ENCODE measurements around the gene IFT25.
"Not testable (repeated sequence)": the region's sequence is repeated elsewhere in the genome, so short reads cannot be mapped to it uniquely, and the experiment has no call there.

IFT25 gene

DNA sequence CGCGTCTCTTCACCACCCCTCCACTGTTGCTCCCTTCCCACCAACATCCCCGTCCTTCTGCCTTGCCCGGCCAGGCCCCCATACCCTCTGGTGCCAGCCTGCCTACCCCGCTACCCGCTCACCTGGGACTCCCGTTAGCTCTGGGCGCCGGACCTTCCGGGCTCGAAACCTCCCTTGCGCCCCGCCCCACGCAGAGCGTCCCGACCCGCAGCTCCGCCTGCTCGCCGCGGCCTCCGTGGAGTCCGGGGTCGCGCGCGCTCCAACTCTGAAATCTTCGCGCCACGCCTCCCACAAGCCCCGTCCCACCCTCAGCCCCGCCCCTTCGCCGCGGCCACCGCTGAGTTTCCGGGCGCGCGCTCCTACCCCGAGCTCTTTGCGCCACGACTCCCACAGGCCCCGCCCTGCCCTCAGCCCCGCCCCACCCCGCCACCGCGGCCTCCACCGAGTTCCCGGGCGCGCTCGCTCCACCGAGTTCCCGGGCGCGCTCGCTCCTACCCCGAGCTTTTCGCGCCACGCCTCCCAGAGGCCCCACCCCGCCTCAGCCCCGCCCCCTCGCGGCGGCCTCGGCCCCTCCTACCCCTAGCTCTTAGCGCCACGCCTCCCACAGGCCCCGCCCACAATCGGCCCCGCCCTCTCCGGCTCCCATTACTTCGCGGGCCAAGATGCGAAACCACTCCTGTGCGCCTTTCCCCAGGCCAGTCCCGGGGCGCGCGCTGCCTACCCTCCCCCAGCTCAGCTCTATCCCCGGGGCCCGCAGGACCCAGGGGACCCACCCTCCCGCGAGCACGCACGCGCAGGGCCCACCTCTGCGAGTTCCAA, at the start of gene IFT25:
IFT25 (minus strand) TSS at position 267 of the 819 bp plus-strand sequence. CDS start 5,617 bp downstream, outside the sequence.
- peak; percentile 98 to 99 (median 98) for DNase-seq

DNA sequence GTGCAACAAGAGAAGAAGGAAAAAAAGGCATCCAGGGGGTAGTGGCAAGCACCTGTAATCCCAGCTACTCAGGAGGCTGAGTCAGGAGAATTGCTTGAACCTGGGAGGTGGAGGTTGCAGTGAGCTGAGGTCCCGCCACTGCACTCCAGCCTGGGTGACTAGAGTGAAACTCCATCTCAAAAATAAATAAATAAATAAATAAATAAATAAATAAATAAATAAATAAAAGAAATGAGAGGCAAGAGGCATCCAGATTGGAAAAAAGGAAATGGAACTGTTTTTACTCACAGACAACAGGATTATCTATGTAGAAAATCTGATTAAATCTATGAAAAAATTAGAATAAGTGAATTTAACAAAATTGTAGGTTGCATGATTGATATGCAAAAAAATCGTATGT, 49.0 kb upstream of the IFT25 start:
- not testable (repeated sequence) for DNase-seq

DNA sequence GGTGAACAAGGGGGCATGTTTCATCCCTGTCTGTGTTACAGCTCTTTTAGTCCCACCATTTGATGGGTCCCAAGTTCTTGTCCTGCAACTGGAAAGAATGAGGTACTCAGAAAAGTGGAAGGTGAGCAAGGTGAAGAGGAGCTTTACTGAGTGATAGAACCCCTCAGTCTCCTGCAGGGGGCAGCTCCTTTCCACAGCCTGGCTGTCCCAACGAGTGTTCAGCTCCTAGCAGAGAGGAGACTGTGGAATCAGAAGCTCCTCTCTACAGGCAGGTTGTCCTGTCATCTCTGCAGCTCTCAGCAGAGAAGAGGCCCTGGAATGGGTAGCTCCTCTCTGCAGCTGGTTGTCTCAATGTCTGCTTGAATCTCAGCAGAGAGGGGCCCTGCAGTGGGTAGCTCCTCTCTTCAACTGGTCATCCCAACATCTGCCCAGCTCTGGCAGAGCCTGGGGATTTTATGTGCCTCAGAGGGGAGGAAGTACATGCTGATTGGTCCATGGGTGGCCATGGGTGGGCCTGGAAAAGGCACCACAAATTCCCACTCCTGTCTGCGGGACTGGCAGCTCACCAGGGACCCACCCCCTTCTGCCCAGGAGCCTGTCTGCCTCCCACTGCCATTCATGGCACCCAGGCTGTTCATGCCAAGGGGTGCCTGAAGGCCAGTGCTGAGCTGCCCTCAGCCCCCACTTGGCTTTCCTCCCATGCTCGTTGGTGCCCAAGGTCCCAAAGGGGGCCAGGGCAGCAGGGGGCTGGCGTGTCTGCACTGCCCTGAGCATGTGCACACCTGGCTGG, 46.8 kb upstream of the IFT25 start:
- no peak for DNase-seq

DNA sequence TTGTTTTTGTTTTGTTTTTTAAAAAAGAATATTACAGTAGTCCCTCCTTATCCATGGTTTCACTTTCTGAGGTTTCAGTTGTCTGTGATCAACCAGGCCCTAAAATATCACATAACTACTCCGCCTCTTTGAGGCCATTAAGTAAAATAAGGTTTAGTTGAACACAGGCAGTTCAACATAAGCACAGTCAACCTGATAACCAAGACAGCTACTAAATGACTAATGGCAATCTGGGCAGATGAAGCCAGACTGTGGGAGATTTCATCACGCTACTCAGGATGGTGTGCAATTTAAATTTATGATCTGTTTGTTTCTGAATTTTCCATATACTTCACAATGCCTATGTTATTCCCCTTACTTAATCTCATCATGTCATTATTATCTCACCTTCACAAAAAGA, 42.4 kb upstream of the IFT25 start:
- DNase-seq, result no peak

DNA sequence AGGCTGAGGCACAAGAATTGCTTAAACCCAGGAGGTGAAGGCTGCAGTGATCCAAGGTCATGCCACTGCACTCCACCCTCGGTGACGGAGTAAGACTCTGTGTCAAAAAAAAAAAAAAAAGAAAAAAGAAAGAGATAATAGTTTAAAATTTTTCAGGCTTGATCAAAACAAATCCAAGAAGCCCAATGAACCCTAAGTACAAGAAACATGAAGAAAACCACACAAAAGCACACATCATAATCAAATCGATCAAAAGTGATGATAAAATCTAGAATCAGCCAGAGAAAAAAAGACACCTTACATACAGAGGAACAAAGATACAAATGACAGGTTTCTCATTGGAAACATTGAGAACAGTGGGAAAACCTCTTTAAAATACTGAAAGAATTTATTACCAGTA, 41.0 kb upstream of the IFT25 start:
- no peak for DNase-seq

DNA sequence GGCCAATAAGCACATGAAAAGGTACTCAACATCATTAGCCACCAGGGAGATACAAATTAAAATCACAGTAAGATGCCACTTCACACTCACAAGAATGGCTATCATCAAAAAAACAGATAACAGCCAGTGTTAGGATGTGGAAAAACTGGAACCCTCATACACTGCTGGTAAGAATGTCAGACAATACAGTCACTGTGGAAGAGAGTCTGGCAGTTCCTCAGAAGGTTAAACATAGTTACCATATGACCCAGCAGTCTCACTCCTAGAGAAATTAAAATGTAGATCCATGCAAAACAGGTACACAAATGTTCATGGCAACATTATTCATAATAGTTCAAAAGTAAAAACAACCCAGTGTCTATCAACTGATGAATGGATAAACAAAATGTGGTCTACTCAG, 39.2 kb upstream of the IFT25 start:
- no peak for DNase-seq

DNA sequence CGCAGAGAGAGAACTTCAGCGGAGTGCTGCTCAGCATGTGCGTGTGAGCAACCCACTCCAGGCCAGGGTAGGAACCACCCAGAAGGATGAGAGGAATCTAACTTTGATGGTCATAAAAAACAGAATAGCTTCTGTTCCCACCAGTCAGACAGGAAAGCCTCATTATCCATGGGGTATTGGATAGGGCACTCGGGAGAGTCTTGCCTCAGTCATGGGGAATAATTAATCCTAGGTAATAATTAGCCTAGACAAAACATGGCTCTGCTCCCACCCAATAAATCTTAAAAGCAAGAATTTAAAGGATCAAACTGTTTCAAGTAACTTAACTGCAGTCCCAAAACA, 37.2 kb upstream of the IFT25 start:
- no peak for DNase-seq

DNA sequence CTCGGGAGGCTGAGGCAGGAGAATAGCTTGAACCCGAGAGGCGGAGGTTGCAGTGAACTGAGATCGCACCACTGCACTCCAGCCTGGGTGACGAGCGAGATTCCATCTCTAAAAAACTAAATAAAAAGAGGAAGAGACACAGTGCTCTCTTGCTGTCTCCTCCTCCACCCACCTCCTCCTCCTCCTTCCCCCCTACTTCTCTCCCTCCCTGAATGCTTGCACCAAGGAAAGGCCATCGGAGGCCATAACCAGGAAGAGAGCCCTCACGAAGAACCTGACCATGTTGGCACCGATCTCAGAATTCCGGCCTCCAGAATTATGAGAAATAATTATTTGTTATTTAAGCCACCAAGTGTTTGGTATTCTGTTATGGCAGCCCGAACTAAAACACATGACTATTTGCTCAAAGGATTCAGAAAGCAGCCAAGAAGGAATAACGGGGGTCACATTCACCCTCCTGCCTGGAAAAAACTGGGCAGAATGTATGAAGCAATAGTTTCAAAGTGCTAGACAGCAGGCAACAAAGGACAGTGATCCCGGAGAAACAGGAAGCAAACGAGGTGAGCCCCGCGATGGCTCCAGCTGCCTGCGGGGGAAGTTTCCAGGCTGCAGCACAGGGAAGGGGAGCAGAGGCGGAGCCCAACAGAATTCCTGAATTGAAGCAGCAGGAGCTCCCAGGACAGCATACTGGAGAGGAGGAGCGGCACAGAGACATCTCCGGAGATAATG, 36.7 kb upstream of the IFT25 start:
- no peak for DNase-seq

DNA sequence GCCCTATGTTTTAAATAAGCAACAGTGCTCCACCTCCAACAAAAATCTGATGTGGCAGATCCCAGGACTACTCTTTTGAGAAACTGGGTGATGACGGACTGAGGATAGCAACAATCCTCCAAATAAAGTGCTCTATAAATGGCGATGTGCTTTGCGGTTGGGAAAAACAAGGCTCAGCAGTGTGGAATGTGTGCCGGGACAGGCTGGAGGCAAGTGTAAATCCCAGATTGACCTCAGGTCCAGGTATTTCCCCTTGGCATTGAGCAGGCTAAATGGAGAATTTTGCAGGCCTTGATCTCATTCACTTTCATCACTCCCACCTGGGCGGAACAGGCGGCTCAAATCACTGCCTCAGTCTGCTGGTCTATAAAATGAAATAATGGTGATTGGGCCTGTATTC, 35.7 kb upstream of the IFT25 start:
- no peak for DNase-seq

DNA sequence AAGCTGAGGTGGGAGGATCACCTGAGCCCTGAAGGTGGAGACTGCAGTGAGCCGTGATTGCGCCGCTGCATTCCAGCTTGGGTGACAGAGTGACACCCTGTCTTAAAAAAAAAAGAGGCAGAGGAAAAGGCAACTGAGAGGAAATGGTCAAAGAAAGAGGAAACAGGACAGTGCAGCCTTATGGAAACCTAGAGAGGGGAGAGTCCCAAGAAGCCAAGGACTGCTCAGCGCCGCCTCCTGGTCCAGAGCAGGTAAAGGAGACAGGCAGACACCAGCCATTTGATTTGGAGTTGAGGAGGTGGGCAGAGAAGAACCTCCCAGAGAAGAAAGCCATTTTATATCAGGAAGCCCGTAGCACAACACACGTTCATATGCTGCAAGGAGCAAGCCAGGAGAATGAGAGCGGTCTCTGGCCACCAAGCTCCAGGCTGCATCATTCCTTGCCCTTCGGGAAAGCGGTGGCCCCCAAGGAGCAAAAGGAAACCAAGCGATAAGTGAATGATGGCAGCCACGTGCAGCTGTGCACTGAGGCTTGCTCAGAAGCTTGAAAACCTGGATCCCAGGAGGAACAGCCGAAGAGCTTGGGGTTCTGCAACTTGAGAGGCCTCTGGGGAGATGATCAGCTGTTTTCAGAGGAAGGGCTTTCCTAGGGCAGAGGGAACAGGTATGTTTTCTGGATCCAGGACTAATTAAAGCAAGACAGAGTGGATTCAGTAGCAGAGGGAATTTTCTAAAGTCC, 34.4 kb upstream of the IFT25 start:
- DNase-seq, result no peak

DNA sequence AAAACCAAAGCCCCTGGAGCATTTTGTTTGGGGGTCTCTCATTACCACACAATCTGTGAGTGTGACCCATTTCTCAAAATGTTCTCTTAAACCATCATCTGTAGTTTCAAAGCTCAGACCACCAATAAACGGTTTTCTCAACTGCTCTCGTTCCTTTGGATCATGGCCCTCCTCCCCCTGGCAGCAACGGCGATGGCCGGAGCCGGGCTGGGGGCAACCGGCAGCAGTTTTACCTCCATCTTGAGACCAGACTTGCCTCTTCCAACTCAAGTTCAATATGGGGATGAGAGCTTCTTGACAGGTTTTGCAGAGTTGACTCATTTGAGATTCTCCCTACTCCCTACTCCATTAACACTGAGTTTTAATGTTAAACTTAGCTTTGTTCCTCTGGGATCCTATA, 30.4 kb upstream of the IFT25 start:
- DNase-seq, result no peak

DNA sequence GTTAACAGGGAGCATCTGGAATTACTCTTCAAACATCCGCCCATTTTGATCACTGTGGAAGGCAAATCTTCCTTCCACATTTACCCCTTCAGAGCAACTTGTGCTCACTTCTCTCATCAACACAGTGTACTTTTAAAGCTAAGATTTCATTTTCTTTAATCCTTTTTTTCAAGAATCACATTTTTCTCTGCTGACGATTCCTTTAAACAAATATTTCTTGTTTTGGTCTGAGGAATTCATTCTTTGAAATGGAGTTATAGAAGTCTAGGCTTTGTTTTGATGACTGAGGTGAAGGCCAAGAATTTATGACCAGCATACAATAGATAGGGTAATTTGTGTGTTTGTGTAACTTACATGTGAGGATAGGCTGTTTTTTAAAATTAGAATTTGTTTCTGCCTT, 26.2 kb upstream of the IFT25 start:
- no peak for DNase-seq

DNA sequence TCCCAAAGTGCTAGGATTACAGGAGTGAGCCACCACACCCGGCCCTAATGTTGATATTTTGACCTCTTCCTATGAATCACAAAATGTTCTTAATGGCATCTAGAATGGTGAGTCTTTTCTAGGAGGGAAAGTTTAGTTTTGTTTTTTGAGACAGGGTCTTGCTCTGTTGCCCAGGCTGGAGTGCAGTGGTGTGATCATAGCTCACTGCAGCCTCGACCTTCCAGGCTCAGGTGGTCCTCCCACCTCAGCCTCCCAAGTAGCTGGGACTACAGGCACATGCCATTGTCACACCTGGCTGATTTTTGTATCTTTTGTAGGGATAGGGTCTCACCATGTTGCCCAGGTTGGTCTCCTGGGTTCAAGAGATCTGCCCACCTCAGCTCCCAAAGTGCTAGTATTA, 23.8 kb upstream of the IFT25 start:
- not testable (repeated sequence) for DNase-seq

DNA sequence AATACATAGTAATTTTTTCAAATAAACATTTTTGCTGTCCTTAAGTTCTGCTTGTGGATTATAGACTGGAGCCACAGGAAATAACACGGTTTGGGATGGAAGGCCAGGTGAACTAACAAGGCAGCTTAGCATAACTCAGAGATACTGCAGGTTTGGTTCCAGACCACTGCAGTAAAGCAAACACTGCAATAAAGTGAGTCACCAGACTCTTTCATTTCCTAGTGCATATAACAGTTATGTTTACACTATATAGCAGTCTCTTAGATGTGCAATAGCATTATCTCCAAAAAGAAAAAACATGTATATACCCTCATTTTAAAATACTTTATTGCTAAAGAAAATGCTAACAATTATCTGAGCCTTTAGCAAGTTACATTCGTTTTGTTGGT, 22.6 kb upstream of the IFT25 start:
- no peak for DNase-seq

DNA sequence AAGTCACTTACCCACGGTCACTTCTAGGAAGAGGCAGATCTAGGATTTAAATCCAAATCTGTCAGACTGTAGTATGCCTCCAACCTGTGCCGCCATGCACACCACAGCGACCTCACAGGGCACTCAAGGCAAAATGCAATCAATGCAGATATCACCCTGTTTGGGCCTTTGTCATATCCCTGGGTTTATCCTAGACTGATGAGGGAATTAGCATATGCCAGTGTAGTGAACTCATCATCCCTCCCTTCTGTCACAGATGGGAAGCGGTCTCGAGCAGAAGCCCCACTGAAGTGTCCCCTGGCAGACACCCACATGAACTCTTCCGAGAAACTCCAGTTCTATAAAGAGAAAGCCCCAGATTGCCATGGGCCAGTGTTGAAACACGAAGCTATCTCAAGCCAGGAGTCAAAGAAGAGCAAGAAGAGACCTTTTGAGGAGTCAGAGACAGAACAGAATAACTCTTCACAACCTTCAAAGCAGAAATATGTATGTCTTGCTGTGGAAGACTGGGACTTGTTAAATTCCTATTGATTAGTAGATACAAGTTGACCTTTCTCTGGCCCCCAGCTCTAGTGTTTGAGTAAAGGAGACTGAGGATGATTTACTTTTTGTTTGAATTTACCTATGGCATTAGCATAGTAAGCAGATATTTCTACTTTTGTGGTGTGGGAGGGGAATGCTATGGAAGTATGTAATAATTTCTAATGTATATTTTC, 22.1 kb upstream of the IFT25 start:
- no peak for DNase-seq

DNA sequence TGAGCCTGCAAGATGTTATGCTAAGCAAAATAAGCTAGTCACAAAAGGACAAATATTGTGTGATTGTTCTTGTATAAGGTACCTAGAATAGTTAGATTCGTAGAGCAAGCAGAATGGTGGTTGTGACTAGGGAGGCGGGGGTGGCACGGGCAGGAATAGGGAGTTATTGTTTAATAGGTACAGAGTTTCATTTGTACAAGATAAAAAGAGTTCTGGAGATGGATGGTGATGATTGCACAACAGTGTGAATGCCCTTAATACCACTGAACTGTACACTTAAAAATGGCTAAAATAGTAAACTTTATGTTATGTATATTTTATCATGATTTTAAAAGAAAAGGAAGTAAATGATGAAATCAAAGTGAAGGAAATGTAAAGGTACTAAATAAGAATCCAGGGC, 21.3 kb upstream of the IFT25 start:
- DNase-seq, result no peak

DNA sequence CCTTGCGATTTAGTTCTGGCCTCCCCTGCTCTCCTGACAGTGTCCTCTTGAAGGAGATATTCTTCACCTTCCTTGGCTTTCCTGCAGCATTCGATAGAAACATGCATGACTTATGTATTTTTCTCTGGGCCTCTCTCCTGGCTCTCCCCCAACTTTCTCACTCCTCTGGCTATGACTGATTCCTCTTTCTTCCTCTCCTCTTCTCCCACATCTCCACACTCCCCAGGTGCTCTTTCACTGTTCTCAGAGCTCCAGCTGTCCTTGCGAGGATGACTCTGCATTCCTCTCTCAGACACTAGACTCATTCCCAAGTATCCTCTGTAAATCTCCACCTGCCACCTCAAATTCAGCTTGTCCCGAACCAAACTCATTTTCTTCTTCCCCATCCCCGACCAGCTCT, 18.6 kb upstream of the IFT25 start:
- no peak for DNase-seq

DNA sequence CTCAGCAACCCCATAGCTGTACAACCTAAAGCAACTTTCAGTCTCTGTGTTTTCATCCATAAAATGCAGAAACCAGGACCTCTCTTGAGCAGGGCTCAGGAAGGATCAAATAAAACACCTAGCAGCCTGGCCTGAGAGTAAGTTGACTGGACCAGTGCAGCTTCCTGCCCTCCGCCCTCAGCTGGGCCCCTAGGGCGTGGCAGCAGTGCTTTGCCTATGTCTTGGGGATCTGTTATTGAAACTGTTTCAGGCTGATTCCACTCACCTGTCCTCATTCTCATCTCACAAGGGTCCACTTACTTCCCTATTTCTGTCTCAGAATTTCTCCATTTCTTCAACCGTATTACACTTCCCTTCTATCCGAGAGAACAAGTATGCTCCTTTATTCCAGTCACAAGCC, 18.0 kb upstream of the IFT25 start:
- DNase-seq, result no peak

DNA sequence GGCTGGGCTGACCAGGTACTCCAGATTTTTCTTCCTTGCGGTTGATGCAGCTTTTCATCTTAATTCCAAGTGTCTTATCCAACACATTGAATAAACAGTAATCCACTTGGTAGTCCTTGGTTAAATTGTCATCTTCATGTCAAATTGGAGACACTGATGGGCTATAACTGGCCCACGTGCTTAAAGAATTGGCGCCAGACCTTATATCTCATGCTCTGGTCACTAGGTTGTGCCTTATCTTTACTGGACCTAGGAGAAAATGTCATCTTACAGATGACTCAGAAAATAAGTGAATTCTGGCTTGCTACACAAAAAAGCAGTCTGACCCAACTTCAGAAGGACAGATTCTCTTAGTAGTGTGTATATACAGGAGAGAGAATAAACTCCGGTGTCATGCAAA, 16.9 kb upstream of the IFT25 start:
- DNase-seq, result no peak

DNA sequence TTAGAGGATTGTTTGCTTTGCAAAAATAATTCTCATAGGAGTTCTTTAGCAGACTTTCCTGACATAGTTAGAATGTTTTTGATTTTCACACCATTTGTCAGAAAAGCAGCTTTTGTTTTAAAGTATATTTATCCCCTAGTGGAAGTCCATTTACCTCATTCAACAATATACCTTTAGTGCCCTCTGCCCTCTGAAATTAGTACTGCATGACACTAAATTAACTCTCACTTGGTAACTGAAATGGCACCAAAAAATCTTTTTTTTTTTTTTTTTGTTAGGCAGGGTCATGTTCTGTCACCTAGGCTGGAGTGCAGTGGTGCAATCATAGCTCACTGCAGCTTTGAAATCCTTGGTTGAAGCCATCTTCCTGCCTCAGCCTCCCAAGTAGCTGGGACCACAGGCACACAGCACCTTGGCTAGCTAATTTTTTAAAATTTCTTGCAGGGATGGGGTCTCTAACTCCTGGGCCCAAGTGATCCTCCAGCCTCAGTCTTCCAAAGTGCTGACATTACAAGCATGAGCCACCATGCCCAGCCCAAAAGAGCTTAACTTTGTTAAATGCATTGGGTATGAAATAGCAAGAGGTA, 14.3 kb upstream of the IFT25 start:
- no peak for DNase-seq

DNA sequence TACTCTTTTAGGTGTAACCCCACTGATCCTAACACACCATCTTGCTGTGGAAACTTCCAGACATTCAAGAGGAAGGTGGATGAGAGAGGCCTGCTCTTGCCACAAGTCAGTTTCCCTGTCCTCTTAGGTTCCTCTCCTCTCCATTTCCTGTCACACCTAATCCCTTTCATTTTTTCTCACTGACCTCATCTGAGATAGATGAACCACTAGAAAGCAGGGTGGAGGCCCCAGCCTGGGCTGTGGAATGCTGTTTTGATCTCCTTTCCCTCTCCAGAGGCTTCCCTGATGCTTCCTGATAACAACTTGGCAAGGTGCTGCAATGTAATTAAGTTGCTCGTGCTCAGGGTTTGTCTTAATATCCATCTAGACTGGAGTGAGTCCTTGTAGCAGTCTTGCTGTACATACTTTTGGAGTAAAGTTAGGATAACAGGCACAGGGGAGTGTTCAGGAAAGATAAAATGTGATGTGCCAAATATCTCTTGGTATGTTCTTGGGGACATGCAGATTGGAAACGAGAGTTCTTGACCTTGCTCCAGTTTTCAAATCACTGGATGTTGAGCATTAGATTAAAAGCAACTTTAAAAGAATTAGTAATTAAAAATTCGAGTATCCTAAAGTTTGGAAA, 11.8 kb upstream of the IFT25 start:
- no peak for DNase-seq

Measured in activated CD4-positive, CD25-positive, alpha-beta regulatory T cell (primary cell).